Stimulated activated CD8-positive, alpha-beta memory T cell treated with anti-CD3 and anti-CD28 coated beads, Interleukin-15, amount 100 ng/mL, for 48 hours (primary cell): ENCODE results near the gene FNDC10.
"Not testable (repeated sequence)": the region's sequence is repeated elsewhere in the genome, so short reads cannot be mapped to it uniquely, and the experiment has no call there.

ENCODE experiments used
- DNase-seq, 2 donors: peaks; one replicate each; pipeline ENCODE4 v3.0.0-alpha.2; 2020; ENCODE audit warnings: low read depth in 2 of 2

FNDC10 gene

GRCh38 chr1:1599030-1599934 is 653 bp downstream of the FNDC10 start:
- peak in 1 of 2 donors; percentile 16 for DNase-seq

- DNase-seq = no peak
These were observed 1.3 kb downstream of the FNDC10 start for GRCh38 chr1:1598720-1599029.

- DNase-seq = no peak
These were observed 1.8 kb downstream of the FNDC10 start for GRCh38 chr1:1598051-1598719.

GRCh38 chr1:1597275-1597930 is 2.5 kb downstream of the FNDC10 start:
- DNase-seq = no peak

- no peak for DNase-seq
These were observed 3.3 kb downstream of the FNDC10 start for GRCh38 chr1:1596493-1597274.

- not testable (repeated sequence) for DNase-seq
These were observed 4.6 kb downstream of the FNDC10 start for GRCh38 chr1:1595341-1595740.

GRCh38 chr1:1594602-1595260 is 5.2 kb downstream of the FNDC10 start:
- no peak for DNase-seq

GRCh38 chr1:1593834-1594601 is 5.9 kb downstream of the FNDC10 start:
- no peak for DNase-seq

GRCh38 chr1:1591452-1591851 is 8.5 kb downstream of the FNDC10 start:
- DNase-seq = no peak

- DNase-seq = no peak
These were observed 16.5 kb downstream of the FNDC10 start for GRCh38 chr1:1583347-1584010.

- no peak for DNase-seq
These were observed 17.2 kb downstream of the FNDC10 start for GRCh38 chr1:1582585-1583346.

- DNase-seq = no peak
These were observed 21.5 kb downstream of the FNDC10 start for GRCh38 chr1:1578371-1578940.

GRCh38 chr1:1577367-1578011 is 22.4 kb downstream of the FNDC10 start:
- no peak for DNase-seq

- peak; percentile 89 for DNase-seq
These were observed 25.0 kb downstream of the FNDC10 start, which contains the start of gene SSU72 for GRCh38 chr1:1574721-1575537. TSS of gene SSU72 (minus strand) at chr1:1574863. CDS start at chr1:1574557, 306 bp downstream.

- peak; percentile 59 to 62 for DNase-seq
These were observed 25.9 kb downstream of the FNDC10 start for GRCh38 chr1:1573843-1574720.

GRCh38 chr1:1569341-1569740 is 30.6 kb downstream of the FNDC10 start:
- no peak for DNase-seq
